HG02885 (cell line): ENCODE measurements around the gene CBLN4.

Experiments
- ATAC-seq: cut with Tn5 transposase; IDR thresholded peaks from one replicate; pipeline ENCODE4 v1.9.1; 2021; ENCODE audit warnings: mild to moderate bottlenecking; ENCODE audit not compliant: unreplicated experiment, poor library complexity

Gene CBLN4

GRCh38 chr20:55947701-55948100, 57.6 kb downstream of the CBLN4 start:
- ATAC-seq: no peak
